Astrocyte (in vitro differentiated cells and primary cell): Measurements from ENCODE around the gene TAGAP.

Source experiments
- CTCF ChIP-seq: IDR thresholded peaks from 2 replicates; pipeline ENCODE4 v1.5.1; 2011; ENCODE audit warnings: low read depth, mild to moderate bottlenecking, inconsistent platforms, low read length, moderate library complexity; ENCODE audit not compliant: insufficient read depth
- EZH2 ChIP-seq: IDR thresholded peaks from 2 replicates; pipeline ENCODE4 v1.6.1; 2012; ENCODE audit warnings: mild to moderate bottlenecking, low read length, inconsistent platforms; ENCODE audit not compliant: insufficient read depth

- TF ChIP-seq EZH2: no peak
- no peak for TF ChIP-seq CTCF
Observed at GRCh38 chr6:159041181-159041580, 3.6 kb downstream of the TAGAP start.
